ENCODE measurements around the gene SLC26A11.

The SLC26A11 gene

GRCh38 chr17:80264205-80265075 is 44.2 kb downstream of the SLC26A11 start:
- H3K4me3 ChIP-seq (ENCODE audit: low read depth, low read length): no peak overlapping the region
- no peak for DNase-seq (ENCODE audit: low read depth)
- TF ChIP-seq CTCF (IDR thresholded peaks at IDR 0.05; ENCODE audit: control insufficient read depth, extremely low read depth, insufficient read depth): no peak

GRCh38 chr17:80265205-80266068 is 45.2 kb downstream of the SLC26A11 start:
- DNase-seq (ENCODE audit: low read depth): no peak
- TF ChIP-seq CTCF (IDR thresholded peaks at IDR 0.05; ENCODE audit: control insufficient read depth, extremely low read depth, insufficient read depth): no peak
- no peak overlapping the region for H3K4me3 ChIP-seq (ENCODE audit: low read depth, low read length)

GRCh38 chr17:80267391-80267790 is 47.2 kb downstream of the SLC26A11 start:
- no peak for TF ChIP-seq CTCF (IDR thresholded peaks at IDR 0.05; ENCODE audit: control insufficient read depth, extremely low read depth, insufficient read depth)
- H3K4me3 ChIP-seq (ENCODE audit: low read depth, low read length): no peak overlapping the region
- no peak for DNase-seq (ENCODE audit: low read depth)

GRCh38 chr17:80268427-80268826 is 48.2 kb downstream of the SLC26A11 start:
- DNase-seq (ENCODE audit: low read depth): no peak
- TF ChIP-seq CTCF (IDR thresholded peaks at IDR 0.05; ENCODE audit: control insufficient read depth, extremely low read depth, insufficient read depth): no peak
- no peak overlapping the region for H3K4me3 ChIP-seq (ENCODE audit: low read depth, low read length)

GRCh38 chr17:80269405-80269807 is 49.2 kb downstream of the SLC26A11 start:
- DNase-seq (ENCODE audit: low read depth): no peak

GRCh38 chr17:80270104-80270503 is 49.9 kb downstream of the SLC26A11 start:
- TF ChIP-seq CTCF (IDR thresholded peaks at IDR 0.05; ENCODE audit: control insufficient read depth, extremely low read depth, insufficient read depth): no peak
- no peak for DNase-seq (ENCODE audit: low read depth)
- H3K4me3 ChIP-seq (ENCODE audit: low read depth, low read length): no peak overlapping the region

More at GRCh38 chr17:80269405-80269807, 49.2 kb downstream of the SLC26A11 start:
- no peak for TF ChIP-seq CTCF (IDR thresholded peaks at IDR 0.05; ENCODE audit: control insufficient read depth, extremely low read depth, insufficient read depth)
- no peak overlapping the region for H3K4me3 ChIP-seq (ENCODE audit: low read depth, low read length)
